HepG2 (cell line): Measurements from ENCODE around the gene MEF2B. TPM values are rescaled to one million over a fixed set of nuclear protein-coding genes. Genes with fewer than 3 reads are reported as not detected.

Experiments used
- ASH2L ChIP-seq: fragments of 300-600, 200-600 bp; sonication (generic); IDR thresholded peaks from 2 replicates; pipeline ENCODE4 v1.7.0; 2017; ENCODE audit warnings: low read depth, mild to moderate bottlenecking, moderate library complexity, mixed read lengths, low read length; ENCODE audit not compliant: insufficient read length
- ATAD3A ChIP-seq: sonication (generic); formaldehyde crosslinking; IDR thresholded peaks from 2 replicates; pipeline ENCODE4 v1.4.0; 2020; ENCODE audit warnings: missing genetic modification reagents
- ATF7 ChIP-seq, 2 experiments: fragments of 450-650 bp in 1 of 2; sonication (generic) in 1 of 2; formaldehyde crosslinking in 1 of 2; IDR thresholded peaks; 2 replicates each; pipeline versions ENCODE4 v1.4.0 to v1.6.1; 2016 to 2020; ENCODE audit warnings: antibody characterized with exemption in 1 of 2, mild to moderate bottlenecking in 1 of 2, missing genetic modification reagents in 1 of 2
- CEBPZ ChIP-seq: IDR thresholded peaks from 2 replicates; pipeline ENCODE4 v1.6.1; 2012; ENCODE audit warnings: low read length, improper control_type of control experiment
- GABPB1 ChIP-seq: IDR thresholded peaks from 2 replicates; pipeline ENCODE4 v1.6.1; 2016; ENCODE audit warnings: mild to moderate bottlenecking, missing genetic modification reagents, moderate library complexity, missing compliant biosample characterization
- GTF3A ChIP-seq: sonication (generic); formaldehyde crosslinking; conservative IDR thresholded peaks from 2 replicates; pipeline ENCODE4 v1.4.0; 2020; ENCODE audit warnings: mild to moderate bottlenecking, missing genetic modification reagents
- NAIF1 ChIP-seq: sonication (generic); formaldehyde crosslinking; IDR thresholded peaks from 2 replicates; pipeline ENCODE4 v1.5.0; 2020; ENCODE audit warnings: mild to moderate bottlenecking, missing genetic modification reagents, borderline replicate concordance
- NFE2 ChIP-seq: sonication (generic); formaldehyde crosslinking; IDR thresholded peaks from 2 replicates; pipeline ENCODE4 v1.4.0; 2020; ENCODE audit warnings: missing genetic modification reagents
- NFYB ChIP-seq: sonication (generic); formaldehyde crosslinking; IDR thresholded peaks from 2 replicates; pipeline ENCODE4 v1.4.0; 2020; ENCODE audit warnings: missing genetic modification reagents
- PCBP1 ChIP-seq: fragments of 200-400 bp; formaldehyde crosslinking; IDR thresholded peaks from 2 replicates; pipeline ENCODE4 v1.6.1; 2017; ENCODE audit warnings: mild to moderate bottlenecking, low read depth, low read length, borderline replicate concordance
- POLR2AphosphoS5 ChIP-seq: IDR thresholded peaks from 2 replicates; pipeline ENCODE4 v1.6.1; 2012; ENCODE audit warnings: low read depth, low read length
- RFX3 ChIP-seq: IDR thresholded peaks from 2 replicates; pipeline ENCODE4 v1.6.1; 2016; ENCODE audit warnings: missing biosample characterization, missing genetic modification reagents
- U2AF2 ChIP-seq: fragments of 200-400 bp; formaldehyde crosslinking; IDR thresholded peaks from 2 replicates; pipeline ENCODE4 v1.6.1; 2017; ENCODE audit warnings: low read depth, mild to moderate bottlenecking, low read length
- ZBTB46 ChIP-seq: sonication (generic); formaldehyde crosslinking; IDR thresholded peaks from 2 replicates; pipeline ENCODE4 v1.4.0; 2020; ENCODE audit warnings: mild to moderate bottlenecking, missing genetic modification reagents, borderline replicate concordance
- ZFP36 ChIP-seq: fragments of 150-350 bp; IDR thresholded peaks from 2 replicates; pipeline ENCODE4 v1.6.1; 2018; ENCODE audit warnings: borderline replicate concordance, low read length, low read depth; ENCODE audit not compliant: partially characterized antibody
- ZFP90 ChIP-seq: sonication (generic); formaldehyde crosslinking; IDR thresholded peaks from 2 replicates; pipeline ENCODE4 v1.8.0; 2022; ENCODE audit warnings: missing genetic modification reagents, mild to moderate bottlenecking, inconsistent platforms, borderline replicate concordance
- ZNF136 ChIP-seq: sonication (generic); formaldehyde crosslinking; IDR thresholded peaks from 2 replicates; pipeline ENCODE4 v1.8.1; 2022; ENCODE audit warnings: low read depth, mild to moderate bottlenecking, moderate library complexity, missing genetic modification reagents
- ZNF430 ChIP-seq: sonication (generic); formaldehyde crosslinking; IDR thresholded peaks from 2 replicates; pipeline ENCODE4 v1.9.0; 2021; ENCODE audit warnings: mild to moderate bottlenecking, missing genetic modification reagents
- ZSCAN29 ChIP-seq: sonication (generic); formaldehyde crosslinking; conservative IDR thresholded peaks from 2 replicates; pipeline ENCODE4 v1.4.0; 2020; ENCODE audit warnings: mild to moderate bottlenecking, missing genetic modification reagents
- polyA plus RNA-seq, 8 experiments: library from polyadenylated mRNA; depleted of rRNA in 3 of 8; stranded (reverse) in 7 of 8; unstranded in 1 of 8; fragments of >200 nt; fragmentation: Illumina TruSeq in 4 of 8; extraction: Trizol in 4 of 8; gene quantifications; 2 replicates each; pipeline versions ENCODE4 v1.2.1 to v1.2.3, GENCODE V29; 2011 to 2016; ENCODE audit warnings: low read depth in 4 of 8, missing spikeins in 1 of 8, mixed read lengths in 1 of 8; ENCODE audit not compliant: insufficient read depth in 1 of 8
- total RNA-seq, 5 experiments: library from RNA; depleted of rRNA; stranded (reverse); fragments of >200 nt; fragmentation: Illumina TruSeq; extraction: Trizol; gene quantifications; 2 replicates each; pipeline ENCODE4 v1.2.3, GENCODE V29; 2016; ENCODE audit warnings: low read depth in 1 of 5
- TF ChIP-seq, protein P1 (sequence below): sonication (generic); formaldehyde crosslinking; conservative IDR thresholded peaks from 2 replicates; pipeline ENCODE4 v1.4.0; 2020; ENCODE audit warnings: missing genetic modification reagents

The MEF2B gene
- total and polyA plus RNA-seq, 2 of the 13 experiments (the other 11 are each of a cell fraction or from before 2014, with no cell fraction given) = 1.2 to 1.7 TPM

DNA sequence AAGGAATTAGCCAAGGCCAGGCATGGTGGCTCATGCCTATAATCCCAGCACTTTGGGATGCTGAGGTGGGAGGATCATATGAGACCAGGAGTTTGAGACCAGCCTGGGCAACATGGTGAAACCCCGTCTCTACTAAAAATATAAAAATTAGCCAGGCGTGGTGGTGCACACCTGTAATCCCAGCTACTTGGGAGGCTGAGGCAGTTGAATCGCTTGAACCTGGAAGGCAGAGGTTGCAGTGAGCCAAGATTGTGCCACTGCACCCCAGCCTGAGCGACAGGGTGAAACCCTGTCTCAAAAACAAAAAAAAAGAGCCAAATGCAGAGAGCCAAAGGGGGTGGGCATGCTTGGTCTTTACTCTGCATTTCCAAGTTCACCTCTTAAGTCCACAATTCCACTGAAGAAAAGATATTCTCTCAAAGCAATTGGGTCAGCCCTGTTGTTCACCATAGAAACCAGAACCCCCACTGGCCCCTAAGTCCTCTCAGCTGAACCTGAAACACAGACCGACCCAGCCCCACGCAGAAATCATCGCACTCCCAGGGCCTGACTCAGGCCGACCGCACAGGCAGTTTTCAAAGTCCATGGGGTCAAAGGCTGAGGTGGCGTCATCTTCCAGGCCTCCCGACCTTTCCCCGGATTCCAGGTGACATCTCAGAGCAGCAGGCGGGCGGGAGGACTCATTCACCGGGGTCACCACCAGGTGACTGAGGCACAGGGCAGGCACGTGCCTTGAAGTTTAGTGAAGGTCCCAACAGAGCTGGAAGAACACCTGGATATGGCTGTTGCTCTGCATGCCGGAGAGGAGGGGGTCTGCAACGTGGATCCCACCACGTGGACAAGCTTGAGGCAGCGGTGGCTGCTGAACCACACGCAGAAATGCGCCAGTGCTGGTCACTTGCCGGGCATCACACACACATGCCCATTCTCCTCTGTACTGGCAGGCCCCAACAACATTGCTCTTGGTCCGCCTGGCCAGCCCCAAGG, 73.1 kb downstream of the MEF2B start (continued):
- TF ChIP-seq NAIF1 (CRISPR knock-in tag) (no peak), ZNF136 (CRISPR knock-in tag) (no peak), POLR2AphosphoS5 (0 out of 2 replicates have a peak, but pooled peaks have one; percentile 26), PCBP1 (no peak), GABPB1 (CRISPR knock-in tag) (peak; percentile 69), GTF3A (CRISPR knock-in tag) (no peak), ATF7 (IDR thresholded peaks at IDR 0.05) (peak; percentile 90), ATF7 (CRISPR knock-in tag; IDR thresholded peaks at IDR 0.05) (peak; percentile 100), RFX3 (no peak; the same call in 1 of the 2 replicates), U2AF2 (no peak), ZBTB46 (CRISPR knock-in tag) (no peak), ZFP90 (peak; percentile 63; the same call in 1 of the 2 replicates), ZSCAN29 (CRISPR knock-in tag) (0 out of 2 replicates have a peak, but pooled peaks have one; percentile 34), NFE2 (CRISPR knock-in tag) (no peak), ATAD3A (CRISPR knock-in tag) (no peak), ASH2L (peak; percentile 72), ZFP36 (no peak), NFYB (CRISPR knock-in tag) (no peak; the same call in 1 of the 2 replicates), CEBPZ (no peak), ZNF430 (CRISPR knock-in tag) (peak; percentile 94)
- TF ChIP-seq, protein P1, sequence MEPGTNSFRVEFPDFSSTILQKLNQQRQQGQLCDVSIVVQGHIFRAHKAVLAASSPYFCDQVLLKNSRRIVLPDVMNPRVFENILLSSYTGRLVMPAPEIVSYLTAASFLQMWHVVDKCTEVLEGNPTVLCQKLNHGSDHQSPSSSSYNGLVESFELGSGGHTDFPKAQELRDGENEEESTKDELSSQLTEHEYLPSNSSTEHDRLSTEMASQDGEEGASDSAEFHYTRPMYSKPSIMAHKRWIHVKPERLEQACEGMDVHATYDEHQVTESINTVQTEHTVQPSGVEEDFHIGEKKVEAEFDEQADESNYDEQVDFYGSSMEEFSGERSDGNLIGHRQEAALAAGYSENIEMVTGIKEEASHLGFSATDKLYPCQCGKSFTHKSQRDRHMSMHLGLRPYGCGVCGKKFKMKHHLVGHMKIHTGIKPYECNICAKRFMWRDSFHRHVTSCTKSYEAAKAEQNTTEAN = peak; percentile 37; the same call in 1 of the 2 replicates
